Left ventricle myocardium inferior (tissue), 1 donor: ENCODE data around the gene PLCH1. TPM values are rescaled to one million over a fixed set of nuclear protein-coding genes. Genes with fewer than 3 reads are reported as not detected.
A peak's percentile ranks its signal among the peaks of the same experiment; 100 is the strongest.

Experiments used
- DNase-seq: peaks from one replicate; pipeline ENCODE4 v3.0.0-alpha.2; 2020
- H3K27ac ChIP-seq: fragments of 200-600 bp; replicated peaks from 2 replicates; pipeline ENCODE4 v1.8.0; 2021
- H3K27me3 ChIP-seq: fragments of 200-600 bp; 2 replicates; pipeline ENCODE4 v1.8.0; 2021; ENCODE audit warnings: low read depth
- H3K36me3 ChIP-seq: fragments of 200-600 bp; 2 replicates; pipeline ENCODE4 v1.8.0; 2021
- H3K4me1 ChIP-seq: fragments of 200-600 bp; 2 replicates; pipeline ENCODE4 v1.8.0; 2021
- H3K4me3 ChIP-seq: fragments of 200-600 bp; 2 replicates; pipeline ENCODE4 v1.8.0; 2021; ENCODE audit warnings: mild to moderate bottlenecking, moderate library complexity
- H3K9me3 ChIP-seq: fragments of 200-600 bp; replicated peaks from 2 replicates; pipeline ENCODE4 v1.8.0; 2021
- CTCF ChIP-seq: fragments of 200-600 bp; IDR thresholded peaks from 2 replicates; pipeline ENCODE4 v1.8.0; 2021; ENCODE audit warnings: antibody characterized with exemption, mild to moderate bottlenecking, borderline replicate concordance
- intact Hi-C: fragments of 100-400 bp; cut with micrococcal nuclease; formaldehyde crosslinking; loops from one replicate; pipeline ENCODE4 v1.11.0; 2022
- total RNA-seq: library from RNA; stranded (reverse); fragmentation: NEBNext Ultra II Directional; extraction: Animal tissue kit (Norgen Biotek cat#: 25700); gene quantifications from one replicate; pipeline ENCODE4 v1.2.1, GENCODE V29; 2021
- donor health status: DM: no; HTN: yes; CAD: no; lungs with severe emphysema.

Gene PLCH1
- total RNA-seq, 1 donor from 2014 or later = 0.85 TPM

GRCh38 chr3:155364492-155364891, 380.4 kb downstream of the PLCH1 start:
- no peak for DNase-seq
- TF ChIP-seq CTCF = no peak
- Histone ChIP-seq H3K36me3 (no peaks in the 10 kb centered on the region), H3K4me1 (peaks cover 20% of the 10 kb centered on the region), H3K27me3 (no peaks in the 10 kb centered on the region), H3K27ac (peak overlapping the region; percentile 53), H3K4me3 (no peak overlapping the region), H3K9me3 (peaks cover 18% of the 10 kb centered on the region)
- intact Hi-C loops = no loop called here

DNA sequence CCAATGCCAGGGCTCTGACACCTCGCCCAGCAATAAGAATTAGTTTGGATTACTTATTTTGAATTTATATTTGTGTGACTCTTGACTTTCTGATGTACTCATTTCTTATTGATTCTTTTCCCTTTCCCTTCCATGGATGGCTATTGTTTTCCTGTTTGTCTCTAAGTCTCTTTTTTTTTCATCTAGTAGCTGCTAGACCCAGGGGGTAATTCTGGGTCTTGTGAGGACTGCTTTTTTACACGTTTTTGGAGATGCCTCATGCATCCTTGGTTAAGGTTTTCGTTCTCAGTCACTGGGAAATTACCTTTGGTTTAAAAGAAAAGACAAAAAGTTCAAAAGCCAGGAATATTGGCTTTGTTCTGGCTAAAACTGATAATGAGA, 381.2 kb downstream of the PLCH1 start:
- peak overlapping the region; percentile 35 for H3K27ac ChIP-seq
- no peak for TF ChIP-seq CTCF
- H3K4me1 ChIP-seq = peaks cover 11% of the 10 kb centered on the region
- intact Hi-C loops = no loop called here
- H3K27me3 ChIP-seq = no peaks in the 10 kb centered on the region
- H3K9me3 ChIP-seq = peaks cover 18% of the 10 kb centered on the region
- no peak for DNase-seq
- no peaks in the 10 kb centered on the region for H3K36me3 ChIP-seq
- H3K4me3 ChIP-seq = no peak overlapping the region

DNA sequence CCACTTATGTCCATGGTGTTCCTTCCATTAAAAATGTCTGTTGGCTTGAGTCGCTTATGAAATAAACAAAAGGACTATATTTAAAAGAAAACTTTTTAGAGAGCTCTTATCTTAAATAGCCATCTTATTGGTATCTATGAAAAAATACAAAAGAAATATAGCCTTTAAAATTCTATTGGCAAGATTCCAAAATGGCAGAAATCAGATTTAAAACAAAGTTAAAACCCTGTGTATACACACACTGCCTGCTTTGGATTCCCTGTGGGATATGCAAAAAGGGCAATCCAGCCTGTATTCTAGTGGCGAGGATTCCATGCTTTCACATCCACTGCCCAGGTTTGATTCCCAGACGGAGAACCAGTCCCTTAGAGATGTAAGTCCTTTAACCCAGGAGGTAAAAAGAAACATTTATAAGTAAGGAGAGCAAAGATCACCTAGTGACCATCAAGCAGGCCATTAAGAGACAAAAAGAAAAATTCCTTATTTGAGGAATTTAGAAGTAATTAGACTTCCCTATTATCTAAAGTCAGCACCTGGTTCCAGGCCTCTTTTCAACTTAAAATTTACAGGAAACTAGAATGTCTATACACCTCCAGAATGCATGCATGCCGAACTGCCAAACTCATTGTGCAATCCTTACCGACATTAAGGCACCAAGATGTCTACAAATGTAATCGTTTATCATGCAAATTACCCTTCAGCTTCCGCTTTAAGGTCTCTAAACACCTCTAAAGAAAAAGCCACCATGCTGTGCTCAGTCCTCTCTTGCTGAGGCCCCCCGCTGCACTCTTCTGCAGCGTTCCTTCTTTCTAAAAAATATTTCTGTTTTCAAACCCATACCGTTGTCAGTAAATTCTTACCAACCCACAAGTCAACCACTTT, 381.8 kb downstream of the PLCH1 start:
- TF ChIP-seq CTCF = no peak

GRCh38 chr3:155360281-155360680, 384.6 kb downstream of the PLCH1 start:
- Histone ChIP-seq H3K27ac (no peak overlapping the region), H3K4me3 (no peak overlapping the region), H3K36me3 (no peaks in the 10 kb centered on the region), H3K27me3 (no peaks in the 10 kb centered on the region), H3K9me3 (peaks cover 10% of the 10 kb centered on the region), H3K4me1 (no peaks in the 10 kb centered on the region)
- no peak for DNase-seq
- no peak for TF ChIP-seq CTCF
- intact Hi-C loops = no loop called here

More for the DNA sequence above, 381.8 kb downstream of the PLCH1 start:
- Histone ChIP-seq H3K9me3 (peaks cover 18% of the 10 kb centered on the region), H3K27me3 (no peaks in the 10 kb centered on the region), H3K4me1 (peaks cover 5% of the 10 kb centered on the region), H3K4me3 (no peak overlapping the region), H3K36me3 (no peaks in the 10 kb centered on the region), H3K27ac (peak overlapping the region; percentile 35)
- intact Hi-C loops = no loop called here
- DNase-seq = no peak

DNA sequence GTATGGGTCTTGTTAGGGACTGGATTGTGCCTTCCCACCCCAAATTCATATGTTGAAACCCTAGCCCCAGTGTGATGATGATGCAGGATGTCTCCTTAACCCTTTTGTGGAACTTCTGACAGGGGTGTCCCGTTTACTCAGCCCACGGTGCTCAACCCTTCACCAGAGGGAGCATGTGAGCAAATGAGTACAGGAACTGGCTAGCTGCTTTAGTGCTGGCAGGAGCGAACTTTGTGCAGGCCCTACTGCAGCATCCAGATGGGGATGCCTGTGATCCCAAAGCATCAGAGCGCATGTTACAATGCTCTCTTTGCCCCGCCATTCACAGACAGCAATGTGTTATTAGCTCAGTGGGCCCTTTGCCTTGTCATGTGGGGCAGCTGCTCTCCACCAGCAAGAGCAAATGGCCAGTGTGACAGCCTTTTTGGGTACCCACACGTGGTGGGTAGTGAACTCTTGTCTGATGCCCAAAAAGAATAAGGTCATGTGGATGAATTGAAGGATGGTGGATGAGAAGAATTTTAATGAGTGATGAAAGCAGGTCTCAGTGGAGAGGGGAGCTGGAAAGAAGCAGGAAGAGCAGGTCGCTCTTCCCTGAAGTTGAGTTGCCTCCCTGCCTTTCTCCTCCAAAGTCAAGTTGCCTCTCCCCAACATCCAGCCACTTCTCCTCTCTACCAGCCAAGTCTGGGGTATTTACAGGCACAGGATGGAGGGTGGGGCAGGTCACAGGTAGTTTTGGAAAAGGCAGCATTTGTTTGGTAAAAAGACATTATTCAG, 388.1 kb downstream of the PLCH1 start:
- Histone ChIP-seq H3K4me3 (no peak overlapping the region), H3K27ac (no peak overlapping the region), H3K4me1 (no peaks in the 10 kb centered on the region), H3K27me3 (no peaks in the 10 kb centered on the region), H3K9me3 (no peaks in the 10 kb centered on the region), H3K36me3 (no peaks in the 10 kb centered on the region)
- TF ChIP-seq CTCF = peak; percentile 38
- no peak for DNase-seq
- intact Hi-C loops = no loop called here
